HEK293 (cell line): ENCODE results near the gene ABCC10.
"Not testable (repeated sequence)": the region's sequence is repeated elsewhere in the genome, so short reads cannot be mapped to it uniquely, and the experiment has no call there.

Experiments used
- BCL11A ChIP-seq: fragments of 450-650 bp; formaldehyde crosslinking; IDR thresholded peaks from 2 replicates; pipeline ENCODE4 v1.5.1; 2016; ENCODE audit warnings: low read depth, missing biosample characterization, missing genetic modification characterization
- CTCF ChIP-seq: fragments of 450-650 bp; formaldehyde crosslinking; IDR thresholded peaks from 2 replicates; pipeline ENCODE4 v1.5.1; 2016; ENCODE audit warnings: missing biosample characterization, missing genetic modification characterization
- GFI1B ChIP-seq: fragments of 450-650 bp; formaldehyde crosslinking; IDR thresholded peaks from 2 replicates; pipeline ENCODE4 v1.5.1; 2016; ENCODE audit warnings: missing biosample characterization, missing genetic modification characterization
- KLF10 ChIP-seq: fragments of 450-650 bp; IDR thresholded peaks from 2 replicates; pipeline ENCODE4 v1.5.1; 2018; ENCODE audit warnings: missing biosample characterization, mild to moderate bottlenecking, missing genetic modification characterization
- PATZ1 ChIP-seq: fragments of 450-650 bp; formaldehyde crosslinking; IDR thresholded peaks from 2 replicates; pipeline ENCODE4 v1.5.1; 2016; ENCODE audit warnings: missing biosample characterization, missing genetic modification characterization
- PBX3 ChIP-seq: sonication (generic); formaldehyde crosslinking; IDR thresholded peaks from 2 replicates; pipeline ENCODE4 v1.8.1; 2022; ENCODE audit warnings: mild to moderate bottlenecking, moderate library complexity, missing genetic modification reagents
- ZBTB11 ChIP-seq: fragments of 450-650 bp; formaldehyde crosslinking; conservative IDR thresholded peaks from 2 replicates; pipeline ENCODE4 v1.5.1; 2016; ENCODE audit warnings: low read depth, missing biosample characterization, missing genetic modification characterization
- ZBTB48 ChIP-seq: fragments of 450-650 bp; formaldehyde crosslinking; IDR thresholded peaks from 2 replicates; pipeline ENCODE4 v1.5.1; 2016; ENCODE audit warnings: missing biosample characterization, missing genetic modification characterization
- ZBTB7A ChIP-seq: fragments of 450-650 bp; formaldehyde crosslinking; IDR thresholded peaks from 2 replicates; pipeline ENCODE4 v1.5.1; 2016; ENCODE audit warnings: low read depth, missing biosample characterization, missing genetic modification characterization
- ZFP41 ChIP-seq: fragments of 450-650 bp; formaldehyde crosslinking; IDR thresholded peaks from 2 replicates; pipeline ENCODE4 v1.5.1; 2016; ENCODE audit warnings: missing biosample characterization, missing genetic modification characterization, borderline replicate concordance
- ZNF274 ChIP-seq, 2 experiments: fragments of 200-500 bp in 1 of 2; fragments of 450-650 bp in 1 of 2; sonication (Bioruptor generic) in 1 of 2; formaldehyde crosslinking in 1 of 2; IDR thresholded peaks; 2 replicates each; pipeline versions ENCODE4 v1.5.1 to v1.6.1; 2014 to 2016; ENCODE audit warnings: borderline replicate concordance in 1 of 2, inconsistent platforms in 1 of 2, low read length in 1 of 2, missing biosample characterization in 1 of 2, missing genetic modification characterization in 1 of 2
- ZNF510 ChIP-seq: fragments of 450-650 bp; formaldehyde crosslinking; IDR thresholded peaks from 2 replicates; pipeline ENCODE4 v1.5.1; 2018; ENCODE audit warnings: mild to moderate bottlenecking, missing genetic modification characterization, missing biosample characterization; ENCODE audit not compliant: insufficient replicate concordance

GRCh38 chr6:43380858-43381257, 46.5 kb upstream of the ABCC10 start:
- not testable (repeated sequence) for TF ChIP-seq ZNF510; CTCF (tag by site-specific recombination); PBX3; ZBTB7A (tag by site-specific recombination); ZBTB11 (tag by site-specific recombination); BCL11A (tag by site-specific recombination); ZNF274 (IDR thresholded peaks at IDR 0.05; ENCODE audit: low read length); ZNF274 (tag by site-specific recombination; IDR thresholded peaks at IDR 0.05; ENCODE audit: borderline replicate concordance); ZBTB48 (tag by site-specific recombination); GFI1B (tag by site-specific recombination); KLF10 (tag by site-specific recombination); PATZ1 (tag by site-specific recombination); ZFP41 (tag by site-specific recombination)
